ENCODE measurements around the gene RCSD1.

The RCSD1 gene

DNA sequence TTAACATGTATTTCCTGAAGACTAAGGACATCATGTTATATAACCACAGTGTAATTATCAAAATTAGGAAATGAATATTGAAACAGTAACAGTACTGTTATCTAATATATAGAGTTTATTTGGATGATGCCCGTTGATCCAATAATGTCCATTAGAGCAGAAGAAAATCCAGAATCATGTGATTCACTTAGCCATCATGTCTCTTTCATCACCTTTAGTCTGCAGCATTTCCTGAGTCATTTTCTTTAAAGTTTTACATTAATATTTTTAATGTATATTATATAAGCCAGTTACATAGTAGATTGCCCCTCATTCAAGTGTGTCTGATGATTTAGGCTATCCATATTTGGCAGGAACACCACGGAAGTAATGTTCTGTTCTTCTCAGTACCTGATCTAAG lies 120.6 kb downstream of the RCSD1 start:
- DNase-seq = no peak

DNA sequence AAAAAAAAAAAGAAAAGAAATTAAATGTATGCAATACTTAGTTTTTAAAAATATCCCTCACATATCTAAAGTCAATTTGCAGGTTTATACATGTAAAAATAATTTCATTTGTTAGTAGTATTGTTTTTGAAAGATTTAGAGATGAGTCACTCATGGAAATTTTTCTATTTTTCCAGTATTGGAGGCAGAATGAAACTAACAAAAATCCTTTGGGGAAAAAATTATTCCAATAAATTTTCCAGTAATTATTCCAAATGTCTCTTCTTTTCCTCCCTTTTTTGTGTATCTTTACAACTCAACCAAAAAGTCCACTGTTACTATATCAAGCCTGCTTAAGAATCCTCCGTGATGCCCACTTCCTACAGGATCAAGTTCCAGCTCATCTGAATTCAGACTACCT lies 121.6 kb downstream of the RCSD1 start:
- DNase-seq = no peak

DNA sequence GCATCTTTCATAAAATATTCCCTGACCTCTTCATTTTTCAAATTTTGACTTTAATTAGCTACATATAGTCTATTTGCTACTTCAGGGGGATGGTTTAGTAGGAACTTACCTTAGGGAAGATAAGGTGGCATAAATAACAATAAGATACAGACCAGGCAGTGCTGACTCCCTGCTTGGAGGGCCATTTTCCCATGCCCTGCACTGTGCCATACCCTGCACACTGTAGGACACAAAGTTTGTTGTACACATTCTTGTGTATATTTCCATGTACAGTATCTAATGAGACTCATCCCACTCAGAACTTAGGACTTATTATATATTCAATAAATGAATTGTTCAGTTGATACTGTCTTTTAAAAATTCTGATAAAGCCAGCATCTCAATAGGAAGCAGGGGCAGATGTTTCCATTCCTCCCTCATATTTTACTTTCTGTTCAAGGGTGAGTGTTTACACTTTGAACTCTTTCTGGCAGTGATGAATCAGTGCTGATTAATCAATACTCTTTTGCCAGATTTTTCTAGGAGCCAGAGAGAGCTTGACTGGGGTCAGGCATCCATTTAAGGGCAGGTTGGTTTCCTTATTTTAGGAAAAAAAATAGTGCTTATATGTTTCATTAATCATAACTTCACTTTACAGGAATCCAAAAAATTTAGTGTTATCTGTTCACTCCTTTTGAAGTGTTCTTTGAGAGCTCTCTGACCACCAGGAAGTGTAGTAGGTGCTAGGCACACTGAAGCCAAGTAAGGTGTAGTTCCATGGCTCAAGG lies 122.4 kb downstream of the RCSD1 start:
- no peak for DNase-seq

DNA sequence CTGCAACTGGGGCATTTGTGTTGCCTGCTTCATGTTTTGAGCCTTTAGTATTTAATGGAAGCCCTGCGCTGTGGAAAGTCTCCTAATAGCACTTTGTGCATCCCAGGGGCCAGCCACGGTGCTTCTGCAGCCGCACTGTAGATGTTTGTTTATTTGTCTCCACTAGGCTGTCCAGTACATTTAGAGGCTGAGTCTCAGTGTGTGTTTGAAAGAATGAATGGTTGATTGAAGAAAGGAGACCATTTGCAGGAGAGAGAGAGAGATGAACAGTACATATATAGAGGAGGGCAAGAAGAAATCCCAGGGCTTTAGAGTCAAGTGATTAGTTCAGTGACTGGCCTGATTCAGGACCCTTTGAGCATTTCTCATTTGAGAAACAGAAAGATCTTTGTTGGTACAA lies 125.6 kb downstream of the RCSD1 start:
- no peak for DNase-seq

Measured in right forelimb (tissue), 1 donor.